SW 1271 (cell line): Measurements from ENCODE around the gene ZNF708.
"Not testable (repeated sequence)": the region's sequence is repeated elsewhere in the genome, so short reads cannot be mapped to it uniquely, and the experiment has no call there.

Experiments
- DNase-seq, 2 experiments: peaks; one replicate each; lab custom pipeline; 2025; lab: John Stamatoyannopoulos, UW

ZNF708 gene

GRCh38 chr19:21260164-21260847 is 68.9 kb downstream of the ZNF708 start:
- DNase-seq = no peak

- not testable (repeated sequence) for DNase-seq
Measured at GRCh38 chr19:21259421-21260124, 69.6 kb downstream of the ZNF708 start.

- DNase-seq = peak in 1 of 2 experiments; percentile 8
Measured at GRCh38 chr19:21256722-21257121, 72.5 kb downstream of the ZNF708 start.
